Measurements from ENCODE around the gene TNS4.
A peak's percentile ranks its signal among the peaks of the same experiment; 100 is the strongest.

Gene TNS4

DNA sequence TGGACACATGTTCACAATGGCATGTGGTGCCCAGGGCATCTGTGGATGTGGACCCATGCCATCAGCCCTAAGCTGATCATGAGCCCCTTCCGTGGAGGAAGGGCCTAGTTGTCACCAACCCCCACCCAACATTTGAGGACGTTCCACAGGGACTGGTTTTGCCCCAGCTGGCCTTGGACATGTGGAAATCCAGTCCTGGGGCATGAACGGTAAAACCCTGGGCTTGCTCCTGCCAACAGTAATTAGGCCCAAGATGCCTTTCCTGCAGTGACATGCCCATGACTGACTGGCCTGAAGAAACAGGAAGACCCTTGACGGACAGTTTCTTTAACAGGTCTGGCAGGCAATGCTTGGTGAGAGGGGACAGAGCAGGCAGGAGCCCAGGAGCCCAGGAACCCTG lies 7.7 kb downstream of the TNS4 start:
- Histone ChIP-seq H2AFZ (ENCODE audit: low read depth, low read length) (no peak overlapping the region), H3K79me2 (ENCODE audit: insufficient read depth, low read length) (no peaks in the 10 kb centered on the region), H3K9me3 (ENCODE audit: insufficient read depth, low read length, severe bottlenecking) (no peaks in the 10 kb centered on the region), H3K4me2 (ENCODE audit: insufficient read depth, low read length) (no peak overlapping the region), H3K4me3 (ENCODE audit: low read depth in 1 of 2, low read length in 2 of 2) (no peak overlapping the region), H3K27ac (ENCODE audit: low read length) (peak overlapping the region; percentile 12; the same call in 1 of the 2 replicates), H3K27me3 (ENCODE audit: insufficient read depth, low read length, poor library complexity) (no peaks in the 10 kb centered on the region), H3K4me1 (ENCODE audit: insufficient read depth, low read length) (peaks cover 34% of the 10 kb centered on the region), H3K9ac (ENCODE audit: low read depth, low read length) (no peak overlapping the region), H3K36me3 (ENCODE audit: insufficient read depth, low read length) (no peaks in the 10 kb centered on the region), H4K20me1 (ENCODE audit: insufficient read depth, low read length) (no peaks in the 10 kb centered on the region)
- no peak for ATAC-seq (ENCODE audit: insufficient read depth, low read depth)
- TF ChIP-seq EZH2 (IDR thresholded peaks at IDR 0.05; ENCODE audit: borderline replicate concordance, low read depth, low read length, severe bottlenecking): no peak
- TF ChIP-seq, protein P1, sequence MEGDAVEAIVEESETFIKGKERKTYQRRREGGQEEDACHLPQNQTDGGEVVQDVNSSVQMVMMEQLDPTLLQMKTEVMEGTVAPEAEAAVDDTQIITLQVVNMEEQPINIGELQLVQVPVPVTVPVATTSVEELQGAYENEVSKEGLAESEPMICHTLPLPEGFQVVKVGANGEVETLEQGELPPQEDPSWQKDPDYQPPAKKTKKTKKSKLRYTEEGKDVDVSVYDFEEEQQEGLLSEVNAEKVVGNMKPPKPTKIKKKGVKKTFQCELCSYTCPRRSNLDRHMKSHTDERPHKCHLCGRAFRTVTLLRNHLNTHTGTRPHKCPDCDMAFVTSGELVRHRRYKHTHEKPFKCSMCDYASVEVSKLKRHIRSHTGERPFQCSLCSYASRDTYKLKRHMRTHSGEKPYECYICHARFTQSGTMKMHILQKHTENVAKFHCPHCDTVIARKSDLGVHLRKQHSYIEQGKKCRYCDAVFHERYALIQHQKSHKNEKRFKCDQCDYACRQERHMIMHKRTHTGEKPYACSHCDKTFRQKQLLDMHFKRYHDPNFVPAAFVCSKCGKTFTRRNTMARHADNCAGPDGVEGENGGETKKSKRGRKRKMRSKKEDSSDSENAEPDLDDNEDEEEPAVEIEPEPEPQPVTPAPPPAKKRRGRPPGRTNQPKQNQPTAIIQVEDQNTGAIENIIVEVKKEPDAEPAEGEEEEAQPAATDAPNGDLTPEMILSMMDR (IDR thresholded peaks at IDR 0.05; ENCODE audit: borderline replicate concordance, extremely low read depth, low read length, poor library complexity, severe bottlenecking): no peak
- DNase-seq: no peak

DNA sequence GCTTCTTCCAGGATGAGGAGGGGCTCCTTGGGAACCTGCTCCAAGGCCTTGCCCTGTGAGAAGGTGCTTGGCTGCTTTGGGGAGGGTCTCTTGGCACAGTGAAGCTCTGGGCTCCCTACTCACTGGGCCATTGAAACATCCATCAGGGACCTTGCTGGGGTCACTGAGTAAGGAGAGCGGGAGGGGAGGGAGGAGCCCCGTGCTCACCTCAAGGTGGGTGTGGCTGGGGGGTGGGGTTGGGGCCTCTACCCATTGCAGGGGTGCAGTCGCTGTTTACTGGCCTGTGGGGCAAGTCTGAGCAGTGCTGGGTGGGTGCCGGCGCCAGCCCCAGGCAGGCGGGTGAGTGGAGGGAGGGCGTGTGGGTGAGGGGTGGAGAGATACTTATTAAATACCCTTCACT lies 9.9 kb downstream of the TNS4 start:
- no peaks in the 10 kb centered on the region for H3K9me3 ChIP-seq (ENCODE audit: insufficient read depth, low read length, severe bottlenecking)
- H2AFZ ChIP-seq (ENCODE audit: low read depth, low read length): no peak overlapping the region
- H3K79me2 ChIP-seq (ENCODE audit: insufficient read depth, low read length): no peaks in the 10 kb centered on the region
- no peaks in the 10 kb centered on the region for H3K27me3 ChIP-seq (ENCODE audit: insufficient read depth, low read length, poor library complexity)
- H3K4me3 ChIP-seq (ENCODE audit: low read depth in 1 of 2, low read length in 2 of 2): no peak overlapping the region
- peaks cover 45% of the 10 kb centered on the region for H3K4me1 ChIP-seq (ENCODE audit: insufficient read depth, low read length)
- ATAC-seq (ENCODE audit: insufficient read depth, low read depth) (no peak), DNase-seq (peak; percentile 35)
- peak overlapping the region; percentile 42; the same call in 1 of the 2 replicates for H3K4me2 ChIP-seq (ENCODE audit: insufficient read depth, low read length)
- H4K20me1 ChIP-seq (ENCODE audit: insufficient read depth, low read length): no peaks in the 10 kb centered on the region
- H3K9ac ChIP-seq (ENCODE audit: low read depth, low read length): peak overlapping the region; percentile 46
- no peaks in the 10 kb centered on the region for H3K36me3 ChIP-seq (ENCODE audit: insufficient read depth, low read length)
- TF ChIP-seq EZH2 (IDR thresholded peaks at IDR 0.05; ENCODE audit: borderline replicate concordance, low read depth, low read length, severe bottlenecking): no peak
- TF ChIP-seq, protein P1 (IDR thresholded peaks at IDR 0.05; ENCODE audit: borderline replicate concordance, extremely low read depth, low read length, poor library complexity, severe bottlenecking): no peak
- H3K27ac ChIP-seq (ENCODE audit: low read length): peak overlapping the region; percentile 91

DNA sequence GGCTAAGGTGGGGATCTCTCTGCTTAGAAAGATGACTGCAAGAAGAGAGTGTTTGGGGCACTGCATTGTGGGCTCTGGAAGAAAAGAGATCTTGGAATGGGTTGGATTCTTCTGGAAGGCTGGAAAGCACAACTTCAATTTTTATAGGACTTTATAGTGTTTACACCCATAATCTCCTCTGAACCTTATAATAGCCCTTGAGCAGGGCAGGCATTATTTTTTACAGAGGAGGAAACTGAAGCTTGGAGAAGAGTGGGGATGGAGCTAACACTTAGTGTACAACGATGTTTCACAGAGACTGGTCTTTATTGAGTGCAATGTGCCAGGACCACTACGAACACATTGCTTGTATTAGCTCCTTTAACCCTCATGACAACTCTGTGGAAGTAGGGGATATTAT lies 10.4 kb downstream of the TNS4 start:
- H3K27me3 ChIP-seq (ENCODE audit: insufficient read depth, low read length, poor library complexity): no peaks in the 10 kb centered on the region
- DNase-seq (no peak), ATAC-seq (ENCODE audit: insufficient read depth, low read depth) (no peak)
- H3K27ac ChIP-seq (ENCODE audit: low read length): peak overlapping the region; percentile 91
- no peaks in the 10 kb centered on the region for H3K79me2 ChIP-seq (ENCODE audit: insufficient read depth, low read length)
- H3K4me1 ChIP-seq (ENCODE audit: insufficient read depth, low read length): peaks cover 50% of the 10 kb centered on the region
- peak overlapping the region; percentile 42 for H3K4me2 ChIP-seq (ENCODE audit: insufficient read depth, low read length)
- H3K36me3 ChIP-seq (ENCODE audit: insufficient read depth, low read length): no peaks in the 10 kb centered on the region
- H3K4me3 ChIP-seq (ENCODE audit: low read depth in 1 of 2, low read length in 2 of 2): no peak overlapping the region
- H2AFZ ChIP-seq (ENCODE audit: low read depth, low read length): peak overlapping the region; percentile 63
- H3K9me3 ChIP-seq (ENCODE audit: insufficient read depth, low read length, severe bottlenecking): no peaks in the 10 kb centered on the region
- TF ChIP-seq, protein P1 (IDR thresholded peaks at IDR 0.05; ENCODE audit: borderline replicate concordance, extremely low read depth, low read length, poor library complexity, severe bottlenecking): no peak
- no peak for TF ChIP-seq EZH2 (IDR thresholded peaks at IDR 0.05; ENCODE audit: borderline replicate concordance, low read depth, low read length, severe bottlenecking)
- H4K20me1 ChIP-seq (ENCODE audit: insufficient read depth, low read length): no peaks in the 10 kb centered on the region
- H3K9ac ChIP-seq (ENCODE audit: low read depth, low read length): peak overlapping the region; percentile 46

Measured in DND-41 (cell line).